Measurements from ENCODE around the gene NTRK1.

GRCh38 chr1:156836041-156836654, 24.5 kb upstream of the NTRK1 start:
- TF ChIP-seq CTCF (conservative IDR thresholded peaks at IDR 0.05) (no peak), EZH2 (IDR thresholded peaks at IDR 0.05; ENCODE audit: low read depth) (no peak)

Data from PC-9 (cell line).